GM12878 (cell line): ENCODE results near the gene GREB1. TPM values are rescaled to one million over a fixed set of nuclear protein-coding genes. Genes with fewer than 3 reads are reported as not detected.

ENCODE experiments used
- ATAC-seq: fragments of 200-7000 bp; cut with Tn5 transposase; 3 replicates; pipeline ENCODE4 v1.9.1; 2020; ENCODE audit warnings: mild to moderate bottlenecking, moderate library complexity
- BruUV-seq: library from RNA; stranded (reverse); fragments of 400-500 nt; replicated peaks from 2 replicates; lab custom pipeline; 2021; lab: Mats Ljungman, UMichigan
- CTCF ChIA-PET: fragments of 300-600 bp; sonication (Branson Sonifier 250); formaldehyde crosslinking; extraction: SDS; loops from one replicate; lab custom pipeline; 2021; ENCODE audit warnings: inconsistent platforms; lab: Yijun Ruan, JAX
- POLR2A ChIA-PET: fragments of 350-600 bp; formaldehyde crosslinking; extraction: SDS; loops from one replicate; lab custom pipeline; 2021; ENCODE audit warnings: inconsistent platforms; lab: Charles Lee
- RAD21 ChIA-PET: fragments of 300-600 bp; sonication (Branson Sonifier 250); formaldehyde crosslinking; loops from one replicate; lab custom pipeline; 2023; ENCODE audit warnings: antibody characterized with exemption; ENCODE audit not compliant: unreplicated experiment; lab: Charles Lee
- SMC1A ChIA-PET: fragments of 300-600 bp; sonication (Branson Sonifier 250); formaldehyde crosslinking; loops from one replicate; lab custom pipeline; 2023; ENCODE audit not compliant: unreplicated experiment, uncharacterized antibody; lab: Charles Lee
- DNase-seq: peaks from one replicate; pipeline ENCODE4 v3.0.0-alpha.2; 2011; ENCODE audit warnings: low read depth, low spot score
- FAIRE-seq: peaks from 3 replicates; lab custom pipeline; 2011; peaks lifted over from hg19 to GRCh38; lab: Jason Lieb, UNC
- H2AFZ ChIP-seq: 2 replicates; pipeline ENCODE4 v1.6.0; 2011; ENCODE audit warnings: low read depth, low read length, control low read depth; ENCODE audit not compliant: control insufficient read depth
- H3K27ac ChIP-seq: 2 replicates; pipeline ENCODE4 v1.5.1; 2011; ENCODE audit warnings: control low read depth; ENCODE audit not compliant: control insufficient read depth, insufficient read depth
- H3K27me3 ChIP-seq, 2 experiments: replicated peaks in 1 of 2; 2 replicates each; pipeline versions ENCODE4 v1.6.0 to v1.6.1; 2011; ENCODE audit warnings: low read length in 1 of 2; ENCODE audit not compliant: control insufficient read depth in 2 of 2, insufficient read depth in 2 of 2
- H3K36me3 ChIP-seq, 2 experiments: 2 replicates each; pipeline ENCODE4 v1.5.1; 2011; ENCODE audit warnings: low read length in 1 of 2; ENCODE audit not compliant: control insufficient read depth in 2 of 2, insufficient read depth in 2 of 2
- H3K4me1 ChIP-seq: 2 replicates; pipeline ENCODE4 v1.6.1; 2011; ENCODE audit warnings: mild to moderate bottlenecking, low read length, moderate library complexity, mixed read lengths; ENCODE audit not compliant: control insufficient read depth, insufficient read depth
- H3K4me2 ChIP-seq: 2 replicates; pipeline ENCODE4 v1.6.0; 2011; ENCODE audit warnings: control low read depth; ENCODE audit not compliant: control insufficient read depth, insufficient read depth
- H3K4me3 ChIP-seq: fragments of 200-600 bp; sonication (generic); 2 replicates; pipeline ENCODE4 v1.5.1; 2016
- H3K79me2 ChIP-seq: 2 replicates; pipeline ENCODE4 v1.6.0; 2011; ENCODE audit warnings: low read length; ENCODE audit not compliant: control insufficient read depth, insufficient read depth
- H3K9ac ChIP-seq: 2 replicates; pipeline ENCODE4 v1.8.0; 2011; ENCODE audit warnings: low read length, control low read depth, mixed read lengths; ENCODE audit not compliant: control insufficient read depth, insufficient read depth
- H3K9me3 ChIP-seq: replicated peaks from 3 replicates; pipeline ENCODE4 v1.5.1; 2011; ENCODE audit warnings: mild to moderate bottlenecking, low read length; ENCODE audit not compliant: control insufficient read depth, insufficient read depth
- H4K20me1 ChIP-seq: 2 replicates; pipeline ENCODE4 v1.6.0; 2011; ENCODE audit not compliant: control insufficient read depth, insufficient read depth
- CBX5 ChIP-seq: sonication (generic); IDR thresholded peaks from 2 replicates; pipeline ENCODE4 v1.6.1; 2016; ENCODE audit warnings: low read depth, moderate library complexity, mild to moderate bottlenecking, inconsistent platforms
- GATAD2B ChIP-seq: fragments of 450-650 bp; conservative IDR thresholded peaks from 2 replicates; pipeline ENCODE4 v1.6.1; 2017; ENCODE audit warnings: low read depth, mild to moderate bottlenecking, moderate library complexity
- HDAC6 ChIP-seq: fragments of 200-600 bp; sonication (generic); IDR thresholded peaks from one replicate; pipeline ENCODE4 v1.8.0; 2017; ENCODE audit warnings: antibody characterized with exemption; ENCODE audit not compliant: unreplicated experiment
- KDM1A ChIP-seq: fragments of 200-600 bp; sonication (generic); IDR thresholded peaks from 2 replicates; pipeline ENCODE4 v1.6.1; 2016; ENCODE audit warnings: borderline replicate concordance
- MYB ChIP-seq: fragments of 150-350 bp; IDR thresholded peaks from 2 replicates; pipeline ENCODE4 v1.6.1; 2014; ENCODE audit warnings: mild to moderate bottlenecking, low read depth, low read length, borderline replicate concordance
- NFIC ChIP-seq: IDR thresholded peaks from 2 replicates; pipeline ENCODE4 v1.6.1; 2012; ENCODE audit warnings: low read depth, mild to moderate bottlenecking, inconsistent platforms, low read length, moderate library complexity
- NKRF ChIP-seq: fragments of 450-650 bp; conservative IDR thresholded peaks from 2 replicates; pipeline ENCODE4 v1.6.1; 2017; ENCODE audit warnings: mild to moderate bottlenecking, moderate library complexity
- NR2C1 ChIP-seq: fragments of 450-650 bp; IDR thresholded peaks from 2 replicates; pipeline ENCODE4 v1.6.1; 2017; ENCODE audit warnings: antibody characterized with exemption, mild to moderate bottlenecking, moderate library complexity
- PAX5 ChIP-seq: IDR thresholded peaks from 2 replicates; pipeline ENCODE4 v1.6.1; 2011; ENCODE audit warnings: low read depth, low read length, borderline replicate concordance
- RELB ChIP-seq: fragments of 450-650 bp; IDR thresholded peaks from 2 replicates; pipeline ENCODE4 v1.6.1; 2017; ENCODE audit warnings: low read depth, mild to moderate bottlenecking, moderate library complexity
- SMC3 ChIP-seq: IDR thresholded peaks from 2 replicates; pipeline ENCODE4 v1.6.1; 2011; ENCODE audit warnings: low read length, improper control_type of control experiment, borderline replicate concordance
- USF2 ChIP-seq: IDR thresholded peaks from 2 replicates; pipeline ENCODE4 v1.6.1; 2011; ENCODE audit warnings: low read depth, low read length, improper control_type of control experiment, borderline replicate concordance
- ZNF217 ChIP-seq: fragments of 450-650 bp; IDR thresholded peaks from 2 replicates; pipeline ENCODE4 v1.6.1; 2017; ENCODE audit warnings: antibody characterized with exemption, mild to moderate bottlenecking
- WGBS: methylation state at CpG from one replicate; pipeline ENCODE4 v1.1.6; 2016; ENCODE audit warnings: low lambda C conversion rate; ENCODE audit not compliant: insufficient replicate concordance, insufficient coverage; ENCODE audit errors: missing lambda C conversion rate; 5-methylcytosine and 5-hydroxymethylcytosine counted together
- in situ Hi-C: fragments of 300-500 bp; cut with MboI; formaldehyde crosslinking; loops from 9 replicates; pipeline ENCODE4 v1.14.3; 2018; ENCODE audit warnings: mixed read lengths
- intact Hi-C: fragments of 100-400 bp; cut with micrococcal nuclease; formaldehyde crosslinking; loops from one replicate; pipeline ENCODE4 v1.14.2; 2022; ENCODE audit not compliant: unreplicated experiment
- polyA plus RNA-seq, 11 experiments: library from polyadenylated mRNA; depleted of rRNA in 4 of 11; unstranded in 6 of 11; stranded (reverse) in 5 of 11; fragments of >200 nt; fragmentation: Nextera tagmentation in 4 of 11; fragmentation: Illumina TruSeq in 1 of 11; extraction: Ambion mirVana in 4 of 11; extraction: Trizol in 1 of 11; gene quantifications; 1 replicate in 1 of 11; 2 replicates in 10 of 11; pipeline versions ENCODE4 v1.2.1 to v1.2.3, GENCODE V29; 2011 to 2016; ENCODE audit warnings: inconsistent platforms in 2 of 11, missing spikeins in 2 of 11, low read depth in 1 of 11
- total RNA-seq, 4 experiments: library from RNA; depleted of rRNA in 3 of 4; stranded (reverse); fragments of >200 nt in 3 of 4; fragmentation: Illumina TruSeq in 1 of 4; extraction: Trizol in 1 of 4; gene quantifications; 2 replicates each; pipeline versions ENCODE4 v1.2.1 to v1.2.3, GENCODE V29; 2013 to 2021

Gene GREB1
- total and polyA plus RNA-seq, 10 of the 15 experiments (the other 5 are each of a cell fraction or from before 2014, with no cell fraction given), result 0.09 to 2.1 (median 0.37) TPM; not detected in 1

GRCh38 chr2:11616097-11616687, 82.3 kb downstream of the GREB1 start:
- H3K9ac ChIP-seq, result no peak overlapping the region
- intact Hi-C loops (no loop called here), in situ Hi-C loops (no loop called here)
- H2AFZ ChIP-seq, result no peak overlapping the region
- ChIA-PET RAD21 (no interaction called here), POLR2A (no interaction called here), SMC1A (no interaction called here), CTCF (no interaction called here)
- H3K36me3 ChIP-seq, result no peaks in the 10 kb centered on the region
- DNase-seq (no peak), ATAC-seq (no peak), FAIRE-seq (no peak)
- H3K27me3 ChIP-seq, result peaks cover 0 to 2% of the 10 kb centered on the region in 2 experiments; a peak in 1 of 4 replicates
- no peaks in the 10 kb centered on the region for H3K79me2 ChIP-seq
- H3K4me3 ChIP-seq, result no peak overlapping the region
- H4K20me1 ChIP-seq, result no peaks in the 10 kb centered on the region
- TF ChIP-seq USF2, result no peak
- no peaks in the 10 kb centered on the region for H3K9me3 ChIP-seq
- WGBS, result 40% methylated on average over 14 of the region's 14 CpGs
- no peak overlapping the region for H3K27ac ChIP-seq
- H3K4me2 ChIP-seq, result no peak overlapping the region
- BruUV-seq, result no TSS peak
- H3K4me1 ChIP-seq, result no peaks in the 10 kb centered on the region

- Histone ChIP-seq H3K79me2 (no peaks in the 10 kb centered on the region), H3K4me3 (no peak overlapping the region), H4K20me1 (no peaks in the 10 kb centered on the region), H3K27me3 (peaks cover 0 to 2% of the 10 kb centered on the region in 2 experiments; a peak in 1 of 4 replicates), H3K4me1 (no peaks in the 10 kb centered on the region), H3K9me3 (no peaks in the 10 kb centered on the region), H3K4me2 (no peak overlapping the region), H3K9ac (no peak overlapping the region), H3K27ac (no peak overlapping the region), H3K36me3 (no peaks in the 10 kb centered on the region), H2AFZ (no peak overlapping the region)
- SMC1A ChIA-PET, result no interaction called here
- CTCF ChIA-PET, result interaction anchor here (0.6 kb wide), 1 partner anchor 770 kb away, joined by 3 read pairs; no protein-coding TSS in a partner anchor
- DNase-seq, result no peak
- no peak for ATAC-seq
- intact Hi-C loops, result no loop called here
- RAD21 ChIA-PET, result no interaction called here
- POLR2A ChIA-PET, result no interaction called here
- no peak for FAIRE-seq
- 52% methylated on average over 19 of the region's 19 CpGs for WGBS
- in situ Hi-C loops, result no loop called here
- BruUV-seq, result no TSS peak
- TF ChIP-seq NKRF, result no peak
- no peak for TF ChIP-seq NR2C1
- TF ChIP-seq KDM1A, result no peak
- TF ChIP-seq GATAD2B, result no peak
- TF ChIP-seq ZNF217, result no peak
- TF ChIP-seq HDAC6, result no peak
- no peak for TF ChIP-seq SMC3
- no peak for TF ChIP-seq MYB
- TF ChIP-seq PAX5, result no peak
- no peak for TF ChIP-seq CBX5
- TF ChIP-seq RELB, result no peak
- TF ChIP-seq NFIC, result no peak
Measured at GRCh38 chr2:11616851-11617415, 83.1 kb downstream of the GREB1 start.
